ENCODE measurements around the gene PMP22.
"Not testable (repeated sequence)": the region's sequence is repeated elsewhere in the genome, so short reads cannot be mapped to it uniquely, and the experiment has no call there.

Gene PMP22

DNA sequence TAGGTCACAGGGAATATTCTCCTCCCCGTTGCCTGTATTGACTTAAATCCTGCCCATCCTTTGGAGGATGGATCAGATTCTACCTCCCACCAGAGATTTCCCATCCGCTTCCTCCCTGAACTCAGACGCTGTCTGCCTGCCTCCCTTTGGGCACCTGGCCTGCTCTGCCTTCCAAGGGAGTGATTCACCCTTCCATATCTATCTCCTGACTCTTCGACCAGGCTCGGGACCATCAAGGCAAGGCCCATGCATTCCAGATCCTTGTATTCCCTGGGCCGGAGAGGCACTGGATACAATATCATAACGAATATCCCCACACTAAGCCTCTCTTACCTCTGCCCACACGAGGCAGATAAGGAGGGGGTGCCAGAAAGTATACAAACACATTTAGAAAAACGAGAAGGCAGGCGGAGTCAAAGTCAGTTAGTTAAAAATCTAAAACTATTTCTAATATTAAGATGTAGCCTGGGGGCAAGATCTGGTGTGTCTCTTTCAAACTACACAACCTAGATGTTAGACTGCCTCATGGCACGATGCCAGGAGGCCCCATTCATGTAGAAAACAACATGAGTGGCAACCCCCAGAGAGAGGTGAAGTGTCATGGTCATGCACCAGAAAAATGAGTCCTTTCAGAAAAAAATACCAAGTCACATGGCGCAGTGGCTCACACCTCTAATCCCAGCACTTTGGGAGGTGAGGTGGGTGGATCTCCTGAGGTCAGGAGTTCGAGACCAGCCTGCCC, 9.2 kb downstream of the PMP22 start:
- no peak for DNase-seq (ENCODE audit: low spot score)

DNA sequence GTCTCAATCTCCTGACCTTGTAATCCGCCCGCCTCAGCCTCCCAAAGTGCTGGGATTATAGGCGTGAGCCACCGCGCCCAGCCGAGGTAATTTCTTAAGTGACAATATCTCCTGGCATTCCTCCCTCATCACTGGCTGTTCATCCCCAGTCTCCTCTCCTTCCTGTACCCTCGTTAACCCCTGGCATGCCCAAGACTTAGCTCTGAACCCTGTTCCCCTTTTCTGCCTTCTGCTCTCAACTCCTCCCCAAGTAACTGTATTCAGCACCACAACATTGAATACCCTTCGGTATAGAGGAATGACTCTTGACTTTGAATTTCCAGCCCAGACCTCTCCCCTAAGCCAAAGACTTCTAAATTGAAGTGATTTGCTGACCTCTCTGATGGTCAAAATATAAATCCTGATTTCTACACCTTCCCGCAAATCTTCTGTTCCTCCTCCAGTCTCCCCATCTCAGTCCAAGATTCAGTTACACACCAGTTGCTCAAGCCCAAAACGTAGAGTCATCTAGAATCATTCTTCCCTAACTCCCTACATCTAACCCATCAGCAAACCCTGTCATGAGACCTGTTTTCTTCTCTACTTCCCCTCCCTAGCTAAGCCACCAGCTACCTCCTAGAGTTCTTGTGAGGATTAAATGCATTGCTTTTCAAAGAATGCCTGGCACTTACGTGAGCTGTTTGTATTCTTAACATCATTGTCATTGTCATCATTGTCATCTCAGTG, 14.8 kb downstream of the PMP22 start:
- DNase-seq (ENCODE audit: low spot score) = no peak

DNA sequence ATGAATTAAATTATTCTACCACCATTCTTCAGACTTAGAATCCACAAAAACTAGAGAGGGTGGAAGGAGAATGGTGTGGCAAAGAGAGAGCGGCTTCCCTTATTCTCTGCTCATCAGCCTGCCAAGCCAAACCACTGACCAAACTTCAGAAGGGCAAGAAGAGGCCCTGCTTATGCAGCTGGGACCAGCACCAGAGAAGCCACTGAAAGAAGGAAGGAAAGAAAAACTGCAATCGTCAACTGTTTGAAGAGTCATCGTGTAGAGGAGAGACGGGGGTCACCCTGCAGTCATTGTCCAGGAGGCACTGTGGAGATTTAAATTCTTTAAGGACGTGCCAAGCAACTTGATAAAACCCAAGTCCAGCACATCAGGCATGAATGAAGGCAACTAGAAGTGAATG, 15.6 kb downstream of the PMP22 start:
- no peak for DNase-seq (ENCODE audit: low spot score)

DNA sequence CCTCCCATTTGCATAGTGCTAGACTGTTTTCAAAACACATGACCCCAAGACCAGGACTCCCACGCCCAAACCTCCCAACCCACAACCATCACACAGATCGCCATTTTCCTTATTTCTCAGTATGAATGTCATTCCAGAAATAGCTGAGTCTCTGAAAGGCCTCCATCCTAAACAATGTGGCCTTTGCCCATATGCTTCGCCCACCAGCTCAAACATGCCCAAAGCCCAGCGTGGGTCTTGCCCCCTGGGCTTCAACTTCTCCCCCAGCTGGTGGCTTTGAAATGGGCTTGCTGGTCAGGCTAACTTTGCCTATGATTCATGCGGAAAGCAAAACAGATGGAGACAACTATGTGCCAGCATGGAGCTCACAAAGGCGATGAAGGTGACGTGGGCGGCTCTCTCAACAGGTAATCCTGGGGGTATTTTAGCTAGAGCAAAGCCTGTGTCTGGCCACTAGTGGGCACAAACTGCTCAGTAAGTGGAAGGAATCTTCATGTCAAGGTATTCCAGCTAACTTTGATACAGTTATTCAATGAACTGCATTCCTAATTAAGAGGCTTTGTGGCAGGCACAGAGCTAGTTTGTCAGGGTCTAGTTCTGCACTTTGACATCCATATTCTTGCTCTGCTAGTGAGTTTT, 17.1 kb downstream of the PMP22 start:
- no peak for DNase-seq (ENCODE audit: low spot score)

DNA sequence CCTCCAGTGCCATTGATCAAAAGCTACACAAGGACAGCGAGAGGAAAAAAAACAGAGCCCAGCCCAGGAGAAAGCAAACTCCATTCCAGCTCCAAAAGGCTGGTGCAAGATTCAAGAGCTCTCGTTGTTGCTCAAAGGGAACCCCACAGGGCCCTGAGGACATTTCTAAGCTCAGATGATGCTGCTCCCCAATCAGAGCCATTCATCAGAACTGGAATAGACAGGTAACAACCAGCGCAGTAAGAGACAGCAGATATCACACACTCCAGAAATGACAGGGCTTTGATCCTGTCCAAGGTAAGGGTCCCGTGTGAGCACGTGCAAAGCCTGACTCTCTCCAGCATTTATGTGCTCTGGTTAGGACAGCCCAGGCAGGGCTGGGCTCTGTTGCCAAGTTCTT, 20.1 kb downstream of the PMP22 start:
- no peak for DNase-seq (ENCODE audit: low spot score)

- DNase-seq (ENCODE audit: low spot score) = no peak
These were observed 24.5 kb downstream of the PMP22 start for GRCh38 chr17:15240644-15241043.

DNA sequence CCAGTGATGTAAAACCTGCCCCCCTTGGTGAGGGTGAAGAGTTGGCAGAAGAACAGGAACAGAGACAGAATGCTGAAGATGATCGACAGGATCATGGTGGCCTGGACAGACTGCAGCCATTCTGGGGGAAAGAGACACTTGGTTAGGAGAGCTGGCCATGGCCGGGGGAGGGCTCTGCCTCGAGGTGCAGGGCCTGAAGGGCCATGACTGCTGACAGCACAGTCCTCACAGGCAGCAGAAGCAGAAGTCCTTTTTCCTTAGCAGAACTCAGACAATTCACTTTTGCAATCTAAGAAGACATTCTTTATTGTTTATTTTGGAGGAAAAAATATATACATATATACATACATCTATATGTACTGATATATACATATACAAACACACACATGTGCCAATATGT, 25.6 kb downstream of the PMP22 start:
- no peak for DNase-seq (ENCODE audit: low spot score)

DNA sequence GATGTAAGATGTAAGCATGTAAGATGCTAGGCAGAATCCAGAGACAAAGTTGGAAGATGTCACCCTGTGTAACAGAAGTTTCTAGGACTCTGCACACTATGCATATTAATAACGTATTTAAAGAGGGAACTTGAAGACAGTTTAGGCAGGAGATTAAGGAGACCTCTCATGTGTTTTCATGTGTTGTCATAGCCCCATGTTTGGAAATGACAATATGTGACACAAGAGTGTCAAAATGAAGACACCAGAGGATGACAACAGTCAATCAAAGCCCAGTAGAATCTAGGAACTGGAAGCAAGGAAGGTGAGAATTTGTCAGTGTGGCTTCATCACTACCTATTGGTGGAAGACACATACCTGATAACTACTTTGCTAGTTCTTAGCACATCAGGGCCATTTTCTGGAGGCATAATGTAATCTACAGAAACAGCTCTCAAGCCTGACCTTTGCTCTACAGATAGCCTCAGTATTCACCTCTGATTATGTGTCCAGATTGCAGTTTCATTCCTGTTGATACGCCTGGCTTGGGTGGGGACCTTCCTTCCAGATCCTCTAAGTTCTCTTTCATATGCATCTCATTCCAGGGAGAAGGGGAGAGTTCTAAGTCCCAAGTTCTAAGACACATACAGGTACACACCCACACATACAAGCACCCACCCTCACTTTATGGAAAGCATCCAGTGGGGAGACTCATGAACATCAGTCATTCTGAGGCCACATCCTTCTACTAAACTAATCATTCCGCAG, 26.3 kb downstream of the PMP22 start:
- DNase-seq (ENCODE audit: low spot score) = no peak

GRCh38 chr17:15238057-15238456, 27.1 kb downstream of the PMP22 start:
- DNase-seq (ENCODE audit: low spot score) = no peak

DNA sequence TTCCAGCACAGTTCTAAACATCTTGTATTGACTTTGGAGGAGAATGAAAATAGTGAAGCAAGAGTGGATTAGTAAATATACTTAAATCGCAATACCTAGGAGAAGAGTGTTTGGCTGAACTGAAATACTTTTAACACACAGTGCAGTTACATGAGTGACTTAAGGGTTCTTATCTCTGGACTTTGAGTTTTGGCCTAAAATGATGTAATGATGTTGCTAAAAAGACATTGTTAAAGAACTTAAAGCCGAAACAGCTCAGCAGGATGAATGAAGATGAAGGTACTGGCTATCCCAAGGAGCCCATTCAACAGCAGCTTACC, 28.1 kb downstream of the PMP22 start:
- DNase-seq (ENCODE audit: low spot score) = no peak

GRCh38 chr17:15236281-15237105, 28.6 kb downstream of the PMP22 start:
- peak; percentile 21 for DNase-seq (ENCODE audit: low spot score)

GRCh38 chr17:15233971-15234370, 31.2 kb downstream of the PMP22 start:
- DNase-seq (ENCODE audit: low spot score) = no peak

GRCh38 chr17:15233022-15233805, 31.9 kb downstream of the PMP22 start:
- peak; percentile 56 for DNase-seq (ENCODE audit: low spot score)

DNA sequence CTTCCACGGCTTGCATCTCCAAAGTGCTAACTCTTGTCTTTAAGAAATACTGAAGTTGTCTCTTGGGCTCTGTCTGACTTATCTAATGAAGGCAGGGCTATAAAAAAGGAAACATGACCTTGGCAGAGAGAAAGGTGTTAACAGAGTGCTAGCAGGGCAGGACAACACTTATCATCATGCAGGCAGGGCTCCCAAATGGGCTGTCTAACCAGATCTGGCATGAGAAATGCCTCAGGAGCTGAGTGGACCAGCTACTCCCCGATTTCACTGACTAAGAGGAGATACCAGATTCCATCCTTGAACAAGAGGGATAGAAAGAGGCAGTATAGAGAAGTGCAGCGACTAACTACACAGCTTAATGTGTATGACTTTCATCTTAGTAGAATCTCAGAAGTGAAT, 32.6 kb downstream of the PMP22 start:
- DNase-seq (ENCODE audit: low spot score) = no peak

- DNase-seq (ENCODE audit: low spot score) = no peak
These were observed 33.1 kb downstream of the PMP22 start for GRCh38 chr17:15231851-15232516.

DNA sequence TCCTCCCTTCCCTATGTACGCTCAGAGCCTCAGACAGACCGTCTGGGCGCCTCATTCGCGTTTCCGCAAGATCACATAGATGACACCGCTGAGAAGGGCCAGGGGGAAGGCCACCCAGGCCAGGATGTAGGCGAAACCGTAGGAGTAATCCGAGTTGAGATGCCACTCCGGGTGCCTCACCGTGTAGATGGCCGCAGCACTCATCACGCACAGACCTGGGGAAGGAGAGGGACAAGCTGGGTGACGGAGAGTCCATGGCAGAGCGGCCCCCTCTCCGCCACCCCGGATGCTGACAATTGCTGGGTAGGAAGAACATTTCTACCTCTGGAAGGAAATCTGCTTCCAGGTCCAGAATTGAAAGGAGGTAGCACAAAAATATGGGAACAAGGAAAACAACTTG, 34.3 kb downstream of the PMP22 start:
- DNase-seq (ENCODE audit: low spot score) = no peak

DNA sequence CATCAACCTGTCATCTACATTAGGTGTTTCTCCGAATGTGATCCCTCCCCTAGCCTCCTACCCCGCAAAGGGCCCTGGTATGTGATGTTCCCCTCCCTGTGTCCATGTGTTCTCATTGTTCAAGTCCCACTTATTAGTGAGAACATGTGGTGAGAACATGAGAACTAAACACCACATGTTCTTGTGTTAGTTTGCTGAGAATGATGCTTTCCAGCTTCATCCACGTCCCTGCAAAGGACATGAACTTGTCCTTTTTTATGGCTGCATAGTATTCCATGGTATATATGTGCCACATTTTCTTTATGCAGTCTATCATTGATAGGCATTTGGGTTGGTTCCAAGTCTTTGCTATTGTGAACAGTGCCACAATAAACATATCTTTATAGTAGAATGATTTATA, 43.3 kb downstream of the PMP22 start:
- DNase-seq (ENCODE audit: low spot score) = not testable (repeated sequence)

DNA sequence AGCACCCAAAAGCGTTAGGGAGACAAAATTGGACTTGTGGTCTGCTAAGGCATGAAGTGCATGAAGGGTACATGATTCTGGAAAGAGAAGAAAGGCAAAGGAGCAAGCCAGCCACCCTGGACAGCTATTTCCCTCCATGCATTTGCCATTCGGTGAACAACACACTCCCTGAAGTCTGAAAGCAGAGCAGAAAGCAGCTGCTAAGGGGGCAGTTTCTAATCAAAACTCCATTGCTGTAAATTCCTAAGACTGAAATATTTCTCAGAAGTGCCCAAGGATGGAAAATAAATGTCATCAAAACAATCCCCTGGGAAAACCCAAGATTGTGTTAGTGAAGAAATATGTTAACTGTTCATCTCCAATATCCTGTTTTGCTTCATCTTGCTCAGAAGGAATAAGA, 44.3 kb downstream of the PMP22 start:
- DNase-seq (ENCODE audit: low spot score) = no peak

GRCh38 chr17:15216481-15216880, 48.6 kb downstream of the PMP22 start:
- no peak for DNase-seq (ENCODE audit: low spot score)

DNA sequence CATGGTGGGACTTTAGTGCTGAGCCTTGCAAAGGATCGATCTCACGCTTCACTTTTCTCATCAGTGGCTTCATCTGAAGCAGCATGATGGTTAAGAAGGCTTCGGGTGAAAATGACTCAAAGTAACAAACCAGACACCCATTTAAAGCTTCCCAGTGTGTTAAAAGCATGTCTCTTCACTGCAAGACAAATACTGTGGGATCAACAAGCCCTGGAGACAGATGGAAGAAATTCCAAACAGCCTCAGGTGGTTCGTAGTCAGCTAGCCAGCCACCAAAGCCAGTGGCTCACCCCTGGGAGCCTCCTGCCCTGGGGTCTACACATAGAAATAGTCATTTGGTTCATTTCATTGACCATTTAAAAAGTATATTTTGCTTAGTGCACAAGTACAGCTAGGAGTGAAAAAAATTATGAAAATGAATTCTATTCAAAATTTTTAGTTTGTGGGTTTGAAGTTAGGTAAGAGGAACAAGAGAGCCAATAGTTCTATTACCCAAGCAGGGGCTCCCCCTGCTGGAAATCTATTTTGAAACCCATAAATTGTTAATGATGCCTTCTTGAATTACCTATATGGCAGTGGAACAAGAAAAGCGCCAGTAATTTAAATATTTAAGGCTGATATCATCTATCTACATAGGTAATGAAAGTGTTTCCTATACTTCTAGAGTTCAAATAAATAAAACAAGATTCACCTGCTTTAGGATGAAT, 51.6 kb downstream of the PMP22 start:
- DNase-seq (ENCODE audit: low spot score) = no peak

All from RKO (cell line).